Testis (tissue), 2 donors: ENCODE data around the gene MED9.

Source experiments
- CTCF ChIP-seq, 3 experiments: fragments of 450-650 bp in 2 of 3; fragments of 200-600 bp in 1 of 3; sonication (generic) in 1 of 3; IDR thresholded peaks; one replicate each; pipeline ENCODE4 v1.5.1; 2016 to 2019; ENCODE audit warnings: antibody characterized with exemption in 3 of 3, mild to moderate bottlenecking in 2 of 3, moderate library complexity in 1 of 3
- POLR2A ChIP-seq: fragments of 450-650 bp; IDR thresholded peaks from one replicate; pipeline ENCODE4 v1.6.1; 2017; ENCODE audit warnings: antibody characterized with exemption, mild to moderate bottlenecking, moderate library complexity

GRCh38 chr17:17447264-17447663, 29.5 kb upstream of the MED9 start:
- TF ChIP-seq POLR2A (no peak), CTCF (IDR thresholded peaks at IDR 0.05) (no peak)
